Mesenchymal stem cell (in vitro differentiated cells and primary cell): Measurements from ENCODE around the gene DNAJC27.

Source experiments
- DNase-seq: peaks from one replicate; pipeline ENCODE4 v3.0.0-alpha.2; 2013
- H2AFZ ChIP-seq: one replicate; pipeline ENCODE4 v1.6.1; 2013; ENCODE audit warnings: low read depth, mild to moderate bottlenecking, control low read depth, inconsistent platforms, low read length, moderate library complexity
- H2AK5ac ChIP-seq: 2 replicates; pipeline ENCODE4 v1.6.1; 2013; ENCODE audit warnings: low read length, moderate library complexity, mild to moderate bottlenecking, inconsistent platforms; ENCODE audit not compliant: severe bottlenecking
- H2BK120ac ChIP-seq: one replicate; pipeline ENCODE4 v1.6.1; 2013; ENCODE audit warnings: low read depth, mild to moderate bottlenecking, inconsistent platforms, low read length, moderate library complexity
- H2BK12ac ChIP-seq, 2 experiments: one replicate each; pipeline ENCODE4 v1.6.1; 2013; ENCODE audit warnings: inconsistent platforms in 2 of 2, low read length in 2 of 2, mild to moderate bottlenecking in 2 of 2, moderate library complexity in 2 of 2, control low read depth in 1 of 2
- H2BK15ac ChIP-seq: one replicate; pipeline ENCODE4 v1.6.1; 2013; ENCODE audit warnings: mild to moderate bottlenecking, low read depth, inconsistent platforms; ENCODE audit not compliant: poor library complexity, severe bottlenecking
- H2BK5ac ChIP-seq: 2 replicates; pipeline ENCODE4 v1.6.1; 2013; ENCODE audit warnings: low read depth, mild to moderate bottlenecking, low read length, control low read depth, inconsistent platforms; ENCODE audit not compliant: poor library complexity, severe bottlenecking
- H3K14ac ChIP-seq, 2 experiments: one replicate each; pipeline ENCODE4 v1.6.1; 2013; ENCODE audit warnings: inconsistent platforms in 2 of 2, low read length in 2 of 2, control low read depth in 1 of 2, mild to moderate bottlenecking in 1 of 2, moderate library complexity in 1 of 2
- H3K18ac ChIP-seq, 2 experiments: one replicate each; pipeline ENCODE4 v1.6.1; 2013; ENCODE audit warnings: inconsistent platforms in 2 of 2, low read length in 2 of 2, control low read depth in 1 of 2, low read depth in 1 of 2, mild to moderate bottlenecking in 1 of 2
- H3K23ac ChIP-seq, 2 experiments: one replicate each; pipeline ENCODE4 v1.6.1; 2013; ENCODE audit warnings: inconsistent platforms in 2 of 2, low read length in 2 of 2, mild to moderate bottlenecking in 2 of 2, moderate library complexity in 2 of 2, control low read depth in 1 of 2
- H3K27ac ChIP-seq: 2 replicates; pipeline ENCODE4 v1.5.1; 2013; ENCODE audit warnings: mild to moderate bottlenecking, moderate library complexity, low read length, control low read depth, inconsistent platforms; ENCODE audit not compliant: poor library complexity, severe bottlenecking
- H3K27me3 ChIP-seq, 2 experiments: 2 replicates each; pipeline versions ENCODE4 v1.6.1 to v1.7.0; 2013; ENCODE audit warnings: low read length in 2 of 2, mild to moderate bottlenecking in 2 of 2, moderate library complexity in 2 of 2, control low read depth in 1 of 2, inconsistent platforms in 1 of 2; ENCODE audit not compliant: control insufficient read depth in 1 of 2, insufficient read depth in 1 of 2
- H3K36me3 ChIP-seq, 2 experiments: 2 replicates each; pipeline versions ENCODE4 v1.6.1 to v1.7.0; 2013; ENCODE audit warnings: low read length in 2 of 2, control low read depth in 1 of 2, inconsistent platforms in 1 of 2, low read depth in 1 of 2, mild to moderate bottlenecking in 1 of 2; ENCODE audit not compliant: insufficient read depth in 2 of 2, control insufficient read depth in 1 of 2
- H3K4ac ChIP-seq, 2 experiments: one replicate each; pipeline ENCODE4 v1.6.1; 2013; ENCODE audit warnings: inconsistent platforms in 2 of 2, low read length in 2 of 2, mild to moderate bottlenecking in 2 of 2, moderate library complexity in 2 of 2, control low read depth in 1 of 2, low read depth in 1 of 2
- H3K4me1 ChIP-seq: 2 replicates; pipeline ENCODE4 v1.6.1; 2013; ENCODE audit warnings: low read depth, low read length, control low read depth; ENCODE audit not compliant: control insufficient read depth, insufficient read depth
- H3K4me2 ChIP-seq: 2 replicates; pipeline ENCODE4 v1.6.1; 2013; ENCODE audit warnings: low read length, mild to moderate bottlenecking, inconsistent platforms; ENCODE audit not compliant: poor library complexity, severe bottlenecking
- H3K4me3 ChIP-seq, 2 experiments: 2 replicates each; pipeline versions ENCODE4 v1.5.1 to v1.7.0; 2013; ENCODE audit warnings: low read length in 2 of 2, mild to moderate bottlenecking in 2 of 2, control low read depth in 1 of 2, low read depth in 1 of 2; ENCODE audit not compliant: insufficient read depth in 1 of 2
- H3K79me1 ChIP-seq: replicated peaks from 2 replicates; pipeline ENCODE4 v1.6.1; 2013; ENCODE audit warnings: mild to moderate bottlenecking, control low read depth, low read length, inconsistent platforms; ENCODE audit not compliant: poor library complexity, severe bottlenecking
- H3K9ac ChIP-seq: 2 replicates; pipeline ENCODE4 v1.7.0; 2013; ENCODE audit warnings: mild to moderate bottlenecking, low read length, moderate library complexity
- H3K9me3 ChIP-seq: 2 replicates; pipeline ENCODE4 v1.7.0; 2013; ENCODE audit warnings: mild to moderate bottlenecking, low read length; ENCODE audit not compliant: control insufficient read depth
- H4K8ac ChIP-seq: one replicate; pipeline ENCODE4 v1.6.1; 2013; ENCODE audit warnings: inconsistent platforms, mild to moderate bottlenecking, low read length, moderate library complexity
- H4K91ac ChIP-seq: one replicate; pipeline ENCODE4 v1.6.1; 2013; ENCODE audit warnings: mild to moderate bottlenecking, low read length, inconsistent platforms
- WGBS: methylation state at CpG from one replicate; pipeline ENCODE4 v1.1.7; 2013; ENCODE audit warnings: mixed read lengths; 5-methylcytosine and 5-hydroxymethylcytosine counted together

The DNAJC27 gene

GRCh38 chr2:24986372-24986771 is 14.6 kb upstream of the DNAJC27 start:
- 95% methylated on average over 1 of the region's 3 CpGs for WGBS
- Histone ChIP-seq H3K79me1 (no peaks in the 10 kb centered on the region), H3K4me2 (no peak overlapping the region), H4K91ac (no peak overlapping the region), H2BK15ac (no peak overlapping the region), H3K4me1 (no peaks in the 10 kb centered on the region), H3K27me3 (peaks cover 0 to 18% of the 10 kb centered on the region in 2 experiments), H3K14ac (no peak overlapping the region), H3K4ac (no peak overlapping the region), H3K18ac (no peak overlapping the region), H2AFZ (no peak overlapping the region), H4K8ac (no peak overlapping the region), H3K9ac (no peak overlapping the region), H3K9me3 (no peaks in the 10 kb centered on the region), H3K4me3 (no peak overlapping the region), H2BK5ac (no peak overlapping the region), H2AK5ac (no peak overlapping the region), H3K27ac (no peak overlapping the region), H2BK120ac (no peak overlapping the region), H3K23ac (no peak overlapping the region), H3K36me3 (no peaks in the 10 kb centered on the region), H2BK12ac (no peak overlapping the region)
- DNase-seq = no peak

DNA sequence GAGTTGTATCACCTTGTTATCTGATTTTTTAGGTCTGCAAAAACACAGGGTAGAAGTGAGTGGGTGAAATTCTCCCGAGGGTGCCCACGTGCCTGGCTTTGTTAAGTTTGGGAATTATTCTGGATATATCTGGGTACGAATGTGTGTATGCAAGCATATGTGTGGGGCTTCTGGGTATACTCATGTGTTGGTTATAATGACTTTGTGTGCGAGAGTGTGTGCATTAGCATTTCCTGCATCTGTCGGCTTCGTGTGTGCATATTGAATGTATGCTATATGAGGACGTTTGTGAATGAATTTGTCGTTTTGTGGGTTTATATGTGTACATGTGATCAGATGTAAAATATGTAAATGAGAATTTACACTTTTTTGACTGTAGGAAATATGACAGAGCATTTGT is 13.8 kb upstream of the DNAJC27 start:
- Histone ChIP-seq H3K23ac (no peak overlapping the region), H2BK120ac (no peak overlapping the region), H2AK5ac (no peak overlapping the region), H3K4ac (no peak overlapping the region), H2BK5ac (no peak overlapping the region), H2AFZ (no peak overlapping the region), H3K9ac (no peak overlapping the region), H3K79me1 (no peaks in the 10 kb centered on the region), H3K4me2 (no peak overlapping the region), H2BK15ac (no peak overlapping the region), H3K18ac (no peak overlapping the region), H3K27me3 (peaks cover 0 to 18% of the 10 kb centered on the region in 2 experiments), H3K9me3 (no peaks in the 10 kb centered on the region), H2BK12ac (no peak overlapping the region), H3K4me1 (no peaks in the 10 kb centered on the region), H3K36me3 (no peaks in the 10 kb centered on the region), H3K4me3 (no peak overlapping the region), H4K8ac (no peak overlapping the region), H3K27ac (no peak overlapping the region), H4K91ac (no peak overlapping the region), H3K14ac (no peak overlapping the region)
- DNase-seq = no peak
- WGBS = 87% methylated on average over 8 of the region's 8 CpGs

DNA sequence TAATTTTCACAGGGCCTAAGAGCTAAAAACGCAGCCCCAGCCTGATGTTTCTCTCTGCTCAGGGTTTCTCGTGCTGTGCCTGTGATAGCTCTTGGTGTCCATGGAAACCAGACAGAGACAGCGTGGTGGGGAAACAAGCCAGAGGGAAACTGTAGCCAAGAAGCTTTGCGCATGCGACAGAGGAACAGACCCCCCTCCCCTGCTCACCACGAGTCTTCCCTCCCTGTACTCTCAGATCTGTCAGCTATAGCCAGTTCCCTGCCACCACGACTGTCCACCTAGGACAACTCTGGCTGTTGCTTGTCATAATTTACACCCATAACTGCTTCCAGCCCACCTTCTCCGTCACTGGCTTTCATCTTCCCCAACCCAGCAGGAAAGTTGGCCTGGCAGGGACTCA is 13.2 kb upstream of the DNAJC27 start:
- Histone ChIP-seq H3K27ac (no peak overlapping the region), H3K23ac (no peak overlapping the region), H4K8ac (no peak overlapping the region), H3K14ac (no peak overlapping the region), H2AFZ (no peak overlapping the region), H2AK5ac (no peak overlapping the region), H4K91ac (no peak overlapping the region), H3K79me1 (no peaks in the 10 kb centered on the region), H3K4me3 (no peak overlapping the region), H3K4ac (no peak overlapping the region), H2BK12ac (no peak overlapping the region), H3K18ac (no peak overlapping the region), H2BK15ac (no peak overlapping the region), H3K9ac (peak overlapping the region; percentile 72), H3K4me1 (no peaks in the 10 kb centered on the region), H3K27me3 (peaks cover 0 to 18% of the 10 kb centered on the region in 2 experiments), H3K9me3 (no peaks in the 10 kb centered on the region), H3K36me3 (no peaks in the 10 kb centered on the region), H2BK120ac (no peak overlapping the region), H3K4me2 (no peak overlapping the region), H2BK5ac (no peak overlapping the region)
- WGBS = 17% methylated on average over 8 of the region's 8 CpGs
- DNase-seq = peak; percentile 67

- H3K9ac ChIP-seq = no peak overlapping the region
- no peaks in the 10 kb centered on the region for H3K36me3 ChIP-seq
- no peak overlapping the region for H2BK15ac ChIP-seq
- peaks cover 0 to 6% of the 10 kb centered on the region in 2 experiments for H3K27me3 ChIP-seq
- no peak overlapping the region for H3K4ac ChIP-seq
- 78% methylated on average over 2 of the region's 3 CpGs for WGBS
- H3K9me3 ChIP-seq = no peaks in the 10 kb centered on the region
- no peak overlapping the region for H4K8ac ChIP-seq
- no peaks in the 10 kb centered on the region for H3K4me1 ChIP-seq
- no peak overlapping the region for H2BK120ac ChIP-seq
- no peak overlapping the region for H2BK5ac ChIP-seq
- H3K27ac ChIP-seq = no peak overlapping the region
- no peak overlapping the region for H3K18ac ChIP-seq
- DNase-seq = no peak
- no peaks in the 10 kb centered on the region for H3K79me1 ChIP-seq
- no peak overlapping the region for H2AFZ ChIP-seq
- H3K4me3 ChIP-seq = no peak overlapping the region
- H3K14ac ChIP-seq = no peak overlapping the region
- no peak overlapping the region for H2AK5ac ChIP-seq
- H4K91ac ChIP-seq = no peak overlapping the region
- no peak overlapping the region for H3K4me2 ChIP-seq
- H3K23ac ChIP-seq = no peak overlapping the region
- H2BK12ac ChIP-seq = no peak overlapping the region
Measured at GRCh38 chr2:24981411-24982136, 9.8 kb upstream of the DNAJC27 start.
